ENCODE data around the gene COL19A1.
"Not testable (repeated sequence)": the region's sequence is repeated elsewhere in the genome, so short reads cannot be mapped to it uniquely, and the experiment has no call there.

The COL19A1 gene

DNA sequence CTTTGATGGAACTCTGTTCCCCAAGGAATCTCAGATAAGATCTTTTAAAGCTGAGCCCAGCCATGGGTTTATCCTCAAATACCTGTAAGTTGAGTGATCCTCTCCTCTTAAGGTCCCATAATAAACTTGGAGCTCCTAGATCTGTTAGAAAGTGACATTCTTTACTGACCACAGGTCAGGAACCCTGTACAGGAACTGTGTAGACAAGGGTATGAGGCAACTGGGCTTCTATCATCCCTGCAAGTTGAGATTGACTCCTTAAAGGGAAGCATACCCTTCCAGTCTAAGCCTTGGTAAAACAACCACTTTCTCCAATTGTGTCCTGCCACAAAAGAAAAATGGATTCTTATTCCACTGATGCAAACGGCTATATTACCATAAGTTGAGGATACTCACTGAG is 26.2 kb downstream of the COL19A1 start:
- intact Hi-C loops (cut with DNase I); DNase-seq: not testable (repeated sequence)

DNA sequence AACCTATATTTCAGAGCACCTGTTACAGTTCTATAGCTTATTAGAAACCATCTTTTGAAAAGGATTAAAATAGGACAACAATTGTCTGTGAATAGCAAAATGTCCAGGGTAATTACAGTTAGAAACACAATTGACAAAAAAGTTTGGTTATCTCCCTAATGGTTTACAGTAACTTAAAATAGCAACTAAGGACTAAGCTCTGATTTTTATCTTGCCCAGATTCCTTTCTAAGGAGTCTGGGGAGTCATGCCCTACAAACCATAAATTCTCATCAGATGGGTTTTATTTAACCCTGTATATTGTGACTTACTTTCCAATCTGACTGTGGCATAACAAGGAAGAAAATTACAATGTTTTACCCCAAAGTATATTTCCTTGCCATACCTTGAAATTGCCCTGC is 26.9 kb downstream of the COL19A1 start:
- DNase-seq; intact Hi-C loops (cut with DNase I): not testable (repeated sequence)

DNA sequence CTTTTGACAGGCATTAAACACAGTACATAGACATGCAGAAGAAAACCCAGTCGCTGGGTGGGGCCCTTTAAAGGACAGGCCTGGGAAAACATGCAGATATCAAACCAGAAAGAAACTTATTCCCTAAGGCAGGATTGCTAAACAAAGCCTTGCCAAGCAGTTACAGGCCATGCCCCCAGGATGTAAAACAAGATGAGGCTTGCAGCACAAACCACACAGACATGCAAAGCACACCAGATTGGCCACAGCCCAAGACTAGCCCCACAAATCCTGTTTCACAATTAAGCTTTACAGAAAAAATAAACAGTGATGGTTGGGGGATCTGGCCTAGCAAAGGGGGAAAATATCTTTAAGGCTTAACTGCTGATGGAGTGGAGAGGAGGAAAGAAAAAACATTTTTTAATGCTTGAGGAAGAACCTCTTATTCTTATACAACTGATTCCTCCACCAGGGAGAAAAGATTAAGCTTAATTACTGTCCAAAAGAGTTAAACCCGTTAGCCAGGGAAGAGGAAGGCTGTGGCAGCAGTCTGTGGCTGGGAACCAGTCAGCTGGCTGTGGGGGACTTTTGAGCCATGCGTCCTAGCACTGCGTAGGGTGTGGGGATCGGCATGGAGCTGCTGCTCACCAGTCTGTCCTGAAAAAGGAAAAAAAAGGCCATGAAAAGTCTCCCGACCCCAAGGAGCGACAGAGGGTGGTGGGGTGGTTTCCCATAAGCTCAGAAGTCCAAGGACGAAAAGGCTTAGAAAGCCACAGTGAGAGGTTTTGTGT is 28.4 kb downstream of the COL19A1 start:
- no peak for DNase-seq
- intact Hi-C loops (cut with DNase I) = no loop called here

DNA sequence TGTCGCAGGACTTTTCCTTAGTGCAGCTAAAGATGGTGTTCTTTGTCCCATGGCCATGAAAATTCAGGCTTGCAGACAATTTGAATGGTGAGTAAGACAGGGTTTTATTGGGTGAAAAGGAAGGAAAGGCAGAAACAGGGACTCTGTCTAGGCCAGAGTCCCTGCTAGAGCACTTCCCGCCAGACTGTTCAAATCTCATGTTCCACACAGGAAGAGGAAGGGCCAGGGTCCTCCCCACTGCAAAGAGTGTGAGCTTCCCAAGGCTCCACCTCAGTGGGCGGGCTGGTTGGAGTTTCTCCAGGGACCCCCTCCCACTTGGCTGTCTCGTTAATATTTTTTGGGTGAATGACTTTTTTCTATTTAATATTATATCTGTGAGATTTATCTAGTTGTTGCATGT is 29.0 kb downstream of the COL19A1 start:
- intact Hi-C loops (cut with DNase I) = no loop called here
- no peak for DNase-seq

DNA sequence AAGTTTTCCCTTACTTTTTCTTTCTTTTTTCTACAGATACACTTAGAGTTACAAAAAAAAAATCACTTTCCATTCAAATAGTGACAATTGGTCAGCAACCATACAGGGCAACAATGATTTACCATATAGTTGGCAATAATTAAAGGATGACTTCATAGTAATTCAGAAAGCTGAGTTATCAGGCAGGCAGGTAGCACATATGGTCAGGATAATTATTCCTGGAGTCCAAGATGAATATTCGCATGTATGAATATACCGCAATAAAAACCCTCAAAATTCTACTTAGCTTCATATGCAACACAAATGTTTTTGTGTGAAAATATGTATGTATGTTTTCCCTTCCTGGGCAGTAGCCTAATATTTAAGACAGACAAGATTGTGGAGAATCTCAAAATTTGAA is 34.5 kb downstream of the COL19A1 start:
- no peak for DNase-seq
- intact Hi-C loops (cut with DNase I) = no loop called here

DNA sequence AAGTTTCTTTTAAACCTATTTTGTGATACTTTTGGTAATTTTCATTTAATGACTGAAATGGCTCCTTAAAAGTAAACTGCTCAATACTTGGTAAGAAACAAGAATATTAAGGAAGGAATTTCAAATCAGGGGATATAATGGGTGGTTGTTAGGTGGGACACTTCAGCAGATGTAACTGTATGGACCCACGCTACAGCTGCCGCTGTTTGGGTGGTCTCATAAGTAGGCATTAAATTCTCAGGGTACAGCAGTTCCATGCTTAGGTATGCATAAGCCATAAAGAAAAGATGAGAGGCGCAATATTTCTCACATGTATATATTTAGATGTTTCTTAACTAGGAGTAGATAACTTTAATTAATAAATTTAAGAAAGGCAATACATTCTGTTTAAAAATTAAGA is 35.0 kb downstream of the COL19A1 start:
- no peak for DNase-seq
- intact Hi-C loops (cut with DNase I) = no loop called here

DNA sequence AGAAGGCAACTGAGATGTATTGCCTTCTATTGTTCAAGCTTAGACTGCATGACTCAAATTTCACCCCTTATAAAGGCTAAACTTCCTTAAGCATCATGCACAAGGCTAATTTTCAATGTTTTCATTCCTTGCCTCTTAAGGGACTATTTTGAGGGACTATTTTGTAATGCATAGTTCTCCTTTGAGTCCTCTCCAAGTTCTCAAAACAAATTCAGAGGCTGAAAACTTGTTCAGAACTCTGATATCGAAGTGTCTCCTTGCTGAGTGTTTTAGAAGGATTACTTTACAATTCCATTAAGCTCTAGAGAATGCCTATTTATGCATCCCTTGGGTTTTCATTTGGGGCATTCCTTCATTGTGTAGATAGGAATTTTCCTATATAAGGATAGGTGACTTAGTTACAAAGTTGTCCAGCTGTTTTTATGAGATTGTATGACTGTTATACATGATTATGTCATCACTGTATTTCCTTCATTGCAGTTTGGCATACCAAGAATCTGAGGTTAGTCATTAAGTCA is 41.7 kb downstream of the COL19A1 start:
- intact Hi-C loops (cut with DNase I) = no loop called here
- no peak for DNase-seq

DNA sequence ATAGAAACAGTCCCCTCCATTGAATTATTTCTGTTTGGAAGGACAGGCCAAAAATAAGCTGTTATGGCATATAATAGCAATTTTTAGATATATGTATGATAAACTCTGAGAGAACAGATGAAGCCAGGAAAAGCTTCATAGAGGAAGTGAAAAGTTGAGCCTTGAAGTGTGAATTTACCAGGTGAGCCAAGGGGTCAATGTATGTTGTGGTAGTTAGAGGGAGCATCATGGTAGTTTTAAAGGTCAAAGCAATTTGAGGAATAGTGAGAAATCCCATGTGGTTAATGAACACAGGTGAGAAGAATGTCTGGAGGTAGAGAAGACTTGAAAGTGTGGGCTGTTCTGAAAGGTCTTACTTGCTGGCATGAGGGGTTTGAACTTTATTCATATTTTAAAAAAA is 47.0 kb downstream of the COL19A1 start:
- DNase-seq = no peak
- intact Hi-C loops (cut with DNase I) = no loop called here

DNA sequence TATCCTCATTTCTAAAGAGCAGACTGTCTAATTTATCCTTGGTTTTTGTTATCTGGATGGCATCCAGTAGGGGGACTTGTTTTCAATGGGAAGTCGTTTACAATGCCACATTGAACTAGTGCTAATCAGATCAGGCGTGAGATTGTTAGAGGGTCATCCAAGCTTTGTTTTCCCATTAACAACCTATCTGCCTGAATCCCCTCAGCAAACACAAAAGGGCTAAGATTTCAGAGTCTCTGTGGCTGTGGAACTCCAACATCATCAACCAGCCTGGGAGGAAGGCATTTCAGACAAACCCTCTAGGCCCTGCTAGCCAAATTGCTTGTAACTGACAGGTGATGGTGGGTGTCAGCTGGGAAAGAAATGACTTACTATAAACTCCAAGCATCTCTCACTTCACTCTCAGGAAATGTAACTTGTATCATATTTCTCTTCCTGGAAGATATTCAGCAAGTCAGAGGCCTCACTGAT is 47.7 kb downstream of the COL19A1 start:
- no peak for DNase-seq
- intact Hi-C loops (cut with DNase I) = no loop called here

DNA sequence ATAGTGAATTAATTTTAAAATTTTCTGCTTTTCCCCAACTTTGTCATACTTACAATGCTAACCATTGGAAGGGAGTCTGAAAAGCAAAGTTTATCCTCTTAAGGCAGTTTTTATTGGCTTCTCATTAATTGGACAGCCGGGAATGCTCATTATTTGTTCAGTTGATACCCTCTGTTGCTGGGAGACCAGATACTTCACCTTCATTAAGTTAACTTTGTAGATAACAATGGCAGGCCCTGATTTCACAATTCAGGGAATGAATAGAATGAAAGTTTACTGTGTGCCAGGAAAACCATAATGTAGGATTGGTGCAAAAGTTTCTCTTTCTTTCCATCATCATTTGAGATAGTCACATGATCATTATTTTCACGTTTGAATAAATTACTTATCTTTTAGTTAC is 49.0 kb downstream of the COL19A1 start:
- no peak for DNase-seq
- intact Hi-C loops (cut with DNase I) = no loop called here

DNA sequence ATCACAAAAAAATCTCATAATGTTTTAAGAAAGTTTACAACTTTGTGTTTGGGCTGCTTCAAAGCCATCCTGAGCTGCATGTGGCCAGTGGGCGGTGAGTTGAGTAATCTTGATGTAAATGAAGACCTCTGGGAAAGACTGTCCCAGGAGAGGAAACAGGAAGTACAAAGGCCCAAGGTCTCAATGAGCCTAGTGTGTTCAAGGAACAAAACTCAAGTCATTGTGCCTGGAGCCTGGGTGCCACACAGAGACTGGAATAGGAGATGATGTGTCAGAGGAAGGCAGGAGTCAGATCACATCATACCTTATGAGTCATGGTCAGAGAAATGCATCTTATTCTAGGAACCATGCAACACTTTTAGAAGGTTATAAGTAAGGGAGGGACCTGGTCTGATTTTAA is 51.5 kb downstream of the COL19A1 start:
- intact Hi-C loops (cut with DNase I) = no loop called here
- DNase-seq = no peak

DNA sequence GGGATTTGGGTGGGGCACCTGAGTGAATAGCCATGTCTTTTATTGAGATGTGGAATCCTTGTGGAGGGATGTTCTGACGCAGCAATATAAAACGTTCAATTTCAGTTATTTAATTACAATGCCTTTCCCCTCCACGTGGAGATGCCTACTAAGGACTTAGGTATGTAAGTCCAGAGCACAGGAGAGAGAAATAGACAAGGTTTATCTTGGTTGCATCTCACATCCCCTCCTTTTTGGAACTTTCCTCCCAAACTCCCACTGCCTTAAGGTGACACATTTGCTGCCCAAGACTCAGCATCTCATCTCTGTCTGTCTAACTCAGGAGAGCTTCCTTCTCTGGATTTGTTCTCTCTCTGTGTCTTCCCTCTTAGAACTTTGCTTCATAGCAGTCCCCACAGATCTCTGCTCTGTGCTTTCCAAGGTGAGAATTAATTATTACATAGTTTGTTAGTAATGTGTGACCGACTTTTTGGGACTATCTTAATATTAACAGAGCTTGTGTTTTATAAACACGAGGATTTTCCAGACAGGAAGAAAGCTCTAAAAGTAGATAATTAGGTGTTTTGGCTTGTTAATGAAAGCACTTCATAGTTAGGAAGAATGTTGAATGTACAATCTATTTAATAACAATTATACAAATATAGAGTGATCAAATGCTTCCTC is 52.6 kb downstream of the COL19A1 start:
- intact Hi-C loops (cut with DNase I) = no loop called here
- no peak for DNase-seq

DNA sequence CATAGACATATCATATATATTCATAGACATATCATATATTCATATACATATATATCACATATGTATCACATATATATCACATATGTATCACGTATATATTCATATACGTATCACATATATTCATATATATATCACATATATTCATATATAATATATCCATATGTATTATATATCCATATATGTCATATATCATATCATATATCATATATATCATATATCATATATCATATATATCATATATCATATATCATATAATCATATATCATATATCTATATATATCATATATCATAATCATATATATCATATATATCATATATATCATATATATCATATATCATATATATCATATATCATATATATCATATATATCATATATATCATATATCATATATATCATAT is 54.7 kb downstream of the COL19A1 start:
- intact Hi-C loops (cut with DNase I); DNase-seq: not testable (repeated sequence)

DNA sequence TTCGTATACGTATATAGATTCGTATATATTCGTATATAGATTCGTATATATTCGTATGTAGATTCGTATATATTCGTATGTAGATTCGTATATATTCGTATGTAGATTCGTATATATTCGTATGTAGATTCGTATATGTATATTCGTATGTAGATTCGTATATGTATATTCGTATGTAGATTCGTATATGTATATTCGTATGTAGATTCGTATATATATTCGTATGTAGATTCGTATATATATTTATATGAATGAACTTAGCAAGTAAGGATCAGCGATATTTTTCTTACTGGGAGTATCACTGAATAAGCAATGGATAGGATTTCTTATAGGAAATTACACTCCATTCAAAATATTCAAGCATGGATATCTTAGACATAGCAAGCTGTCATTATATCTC is 55.3 kb downstream of the COL19A1 start:
- DNase-seq; intact Hi-C loops (cut with DNase I): not testable (repeated sequence)

DNA sequence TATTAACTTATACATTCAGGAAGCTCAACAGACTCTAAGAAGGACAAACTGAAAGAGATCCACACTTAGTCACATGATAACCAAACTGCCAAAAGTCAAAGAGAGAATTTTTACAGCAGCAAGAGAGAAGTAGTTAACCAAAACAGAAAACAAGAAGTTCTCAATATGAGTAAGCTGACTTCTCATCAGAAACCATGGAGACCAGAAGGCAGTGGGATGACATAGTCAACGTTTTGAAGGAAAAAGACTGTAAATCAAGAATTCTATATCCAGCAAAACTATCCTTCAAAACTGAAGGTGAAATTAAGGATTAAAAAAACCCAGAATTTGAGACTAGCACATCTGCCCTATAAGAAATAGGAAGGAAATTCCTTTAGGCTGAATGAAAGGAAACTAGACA is 60.4 kb downstream of the COL19A1 start:
- intact Hi-C loops (cut with DNase I) = no loop called here
- DNase-seq = no peak

DNA sequence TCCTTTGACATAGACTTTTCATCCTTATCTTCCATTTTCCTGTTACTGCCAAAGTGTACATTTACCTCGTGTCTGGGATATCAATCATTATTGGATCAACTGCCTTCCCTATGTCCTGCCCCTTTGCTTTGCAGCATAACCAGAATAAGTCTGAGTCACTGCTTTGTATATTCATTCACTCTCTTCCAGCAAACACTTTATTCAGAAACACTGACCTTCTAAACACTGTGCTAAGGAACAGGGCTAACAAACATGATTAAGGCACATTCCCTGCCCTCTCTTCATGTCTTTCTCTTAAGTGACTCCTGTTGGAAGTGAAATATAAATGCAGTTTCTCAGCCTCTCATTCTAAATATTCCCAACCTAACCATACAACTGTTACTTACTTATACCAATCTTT is 66.9 kb downstream of the COL19A1 start:
- no peak for DNase-seq
- intact Hi-C loops (cut with DNase I) = no loop called here

DNA sequence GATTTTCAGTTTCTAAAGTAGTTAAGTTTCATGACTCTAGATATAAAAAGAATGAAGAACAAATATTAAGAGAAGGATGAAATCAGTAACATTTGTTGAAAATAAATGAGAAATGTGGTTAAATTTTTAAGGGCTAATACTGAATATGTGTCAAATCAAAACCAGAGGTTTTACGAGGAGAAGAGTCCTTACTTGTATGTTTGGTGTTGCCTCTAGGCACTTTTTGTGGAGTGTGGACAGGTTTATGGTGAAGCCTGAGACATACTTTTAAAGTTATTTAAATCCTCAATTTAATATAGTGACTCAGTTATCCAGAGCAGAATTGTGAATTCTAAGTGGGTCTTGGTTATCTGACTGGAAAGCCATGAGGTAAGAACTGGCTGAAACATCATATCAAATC is 68.7 kb downstream of the COL19A1 start:
- intact Hi-C loops (cut with DNase I) = no loop called here
- no peak for DNase-seq

DNA sequence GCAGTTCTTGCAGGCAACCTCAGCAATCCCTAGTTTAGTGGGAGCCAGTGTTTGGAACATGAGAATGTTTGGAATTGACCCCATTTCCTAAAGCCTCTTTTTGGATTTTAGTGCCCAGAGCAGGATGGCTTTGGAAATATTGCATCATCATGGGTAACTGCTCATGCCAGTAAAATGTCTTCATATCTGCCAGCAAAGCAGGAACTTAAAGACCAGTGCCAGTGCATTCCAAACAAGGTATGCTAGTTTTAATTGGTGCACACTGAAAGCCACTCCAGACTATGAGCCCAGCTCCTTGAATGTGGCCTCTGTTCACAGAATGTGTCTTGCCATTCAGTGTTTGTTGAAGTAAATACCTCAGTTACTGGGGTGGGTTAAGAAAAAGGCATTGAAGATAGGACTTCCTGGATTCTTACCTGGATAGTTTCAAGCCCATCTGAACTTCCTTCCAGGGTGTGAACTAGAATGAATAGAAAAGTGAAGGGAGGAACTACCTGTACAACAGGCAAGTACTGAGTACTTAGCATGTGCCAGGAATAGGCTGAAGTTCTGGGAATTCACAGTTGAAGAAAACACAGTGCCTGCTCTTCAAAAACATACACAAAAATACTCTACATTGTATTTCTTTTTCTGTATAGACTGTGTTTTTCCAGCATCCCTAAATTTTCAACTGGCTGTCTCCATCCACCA is 70.5 kb downstream of the COL19A1 start:
- DNase-seq = no peak
- intact Hi-C loops (cut with DNase I) = no loop called here

DNA sequence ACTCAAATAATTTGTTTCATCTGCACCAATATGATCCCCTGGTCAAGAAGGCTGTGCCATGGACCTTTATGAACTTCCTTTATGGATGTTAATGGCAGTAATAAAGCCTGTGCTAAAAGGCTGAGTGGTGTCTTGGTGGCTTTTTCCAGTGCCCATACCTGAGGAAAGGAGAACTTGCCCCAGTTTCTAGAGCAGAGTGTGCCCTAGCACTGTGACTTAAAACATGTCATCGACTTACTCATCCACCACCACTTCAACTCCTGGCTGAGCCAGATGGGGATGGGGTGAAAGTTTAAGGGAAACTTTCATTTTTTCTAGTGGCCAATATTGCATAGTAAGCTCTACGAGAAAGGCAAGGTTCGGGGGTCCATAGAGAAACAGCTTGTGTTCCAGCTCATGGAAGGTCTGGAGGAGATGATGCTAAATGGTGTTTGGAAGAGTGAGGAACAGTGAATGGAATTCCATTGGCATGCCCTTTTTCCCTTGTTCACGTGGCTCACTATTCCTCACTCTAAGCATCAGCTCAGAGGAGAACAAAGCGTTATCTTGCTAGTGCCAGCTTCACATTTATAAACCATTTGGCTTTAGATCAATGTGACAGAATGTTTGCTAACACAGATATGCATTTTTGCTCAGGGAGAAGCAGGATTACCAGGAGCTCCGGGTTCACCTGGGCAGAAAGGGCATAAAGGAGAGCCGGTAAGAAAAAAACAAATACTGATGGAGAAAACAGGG is 71.2 kb downstream of the COL19A1 start:
- DNase-seq = no peak
- intact Hi-C loops (cut with DNase I) = no loop called here

Data from head of caudate nucleus (tissue), 42 donors.